Amygdala (tissue), 56 donors: Measurements from ENCODE around the gene CMIP.
"Not testable (repeated sequence)": the region's sequence is repeated elsewhere in the genome, so short reads cannot be mapped to it uniquely, and the experiment has no call there.

Source experiments
- DNase-seq, 56 donors: peaks; one replicate each; lab custom pipeline; 2025; lab: John Stamatoyannopoulos, UW

Gene CMIP

GRCh38 chr16:81686391-81687130 is 242.0 kb downstream of the CMIP start:
- DNase-seq = no peak

- DNase-seq = no peak
These were observed 242.5 kb downstream of the CMIP start for GRCh38 chr16:81687131-81687456.

GRCh38 chr16:81688182-81688581 is 243.6 kb downstream of the CMIP start:
- no peak for DNase-seq

- not testable (repeated sequence) for DNase-seq
These were observed 244.2 kb downstream of the CMIP start for GRCh38 chr16:81688839-81689238.

- no peak for DNase-seq
These were observed 247.4 kb downstream of the CMIP start for GRCh38 chr16:81692021-81692420.

GRCh38 chr16:81692571-81692970 is 248.0 kb downstream of the CMIP start:
- DNase-seq = no peak

- peak in 27 of 56 donors; percentile 11 to 55 (median 37) for DNase-seq
These were observed 248.6 kb downstream of the CMIP start for GRCh38 chr16:81693041-81693743.

GRCh38 chr16:81693744-81694303 is 249.2 kb downstream of the CMIP start:
- peak in 1 of 56 donors; percentile 10 for DNase-seq

GRCh38 chr16:81694494-81695280 is 250.1 kb downstream of the CMIP start:
- peak in 28 of 56 donors; percentile 6 to 73 (median 38) for DNase-seq

- DNase-seq = no peak
These were observed 250.9 kb downstream of the CMIP start for GRCh38 chr16:81695321-81696165.

- DNase-seq = no peak
These were observed 251.8 kb downstream of the CMIP start for GRCh38 chr16:81696166-81696960.

- peak in 32 of 56 donors; percentile 13 to 76 (median 35) for DNase-seq
These were observed 252.5 kb downstream of the CMIP start for GRCh38 chr16:81696961-81697615.

- DNase-seq = peak in 50 of 56 donors; percentile 24 to 93 (median 62)
These were observed 253.2 kb downstream of the CMIP start for GRCh38 chr16:81697616-81698309.

- peak in 4 of 56 donors; percentile 51 to 93 (median 58) for DNase-seq
These were observed 253.7 kb downstream of the CMIP start for GRCh38 chr16:81698310-81698641.

- DNase-seq = no peak
These were observed 255.0 kb downstream of the CMIP start for GRCh38 chr16:81699596-81699995.

- DNase-seq = no peak
These were observed 255.6 kb downstream of the CMIP start for GRCh38 chr16:81700071-81700779.

- DNase-seq = no peak
These were observed 256.2 kb downstream of the CMIP start for GRCh38 chr16:81700780-81701165.
